GM12873 (cell line): Measurements from ENCODE around the gene RALBP1.

ENCODE experiments used
- CTCF ChIP-seq: IDR thresholded peaks from 2 replicates; pipeline ENCODE4 v1.5.1; 2012; ENCODE audit warnings: low read depth, mild to moderate bottlenecking, moderate library complexity, low read length, control low read depth; ENCODE audit not compliant: insufficient read depth; ENCODE audit errors: missing control alignments

The RALBP1 gene

GRCh38 chr18:9474983-9475642 lies at the start of gene RALBP1:
TSS of gene RALBP1 (plus strand) at chr18:9475513. CDS start at chr18:9513046, 37,533 bp downstream.
- no peak for TF ChIP-seq CTCF

GRCh38 chr18:9426753-9427152 lies 48.6 kb upstream of the RALBP1 start:
- TF ChIP-seq CTCF: no peak

- TF ChIP-seq CTCF: no peak
Measured at GRCh38 chr18:9428301-9428706, 47.0 kb upstream of the RALBP1 start.

GRCh38 chr18:9428862-9429661 lies 46.3 kb upstream of the RALBP1 start:
- TF ChIP-seq CTCF: no peak

GRCh38 chr18:9429662-9429993 lies 45.7 kb upstream of the RALBP1 start:
- TF ChIP-seq CTCF: no peak

GRCh38 chr18:9431296-9431695 lies 44.0 kb upstream of the RALBP1 start:
- TF ChIP-seq CTCF: no peak

- no peak for TF ChIP-seq CTCF
Measured at GRCh38 chr18:9433671-9434121, 41.6 kb upstream of the RALBP1 start.
